Astrocyte (in vitro differentiated cells and primary cell): ENCODE results near the gene CRYBG2.

ENCODE experiments used
- EZH2 ChIP-seq: IDR thresholded peaks from 2 replicates; pipeline ENCODE4 v1.6.1; 2012; ENCODE audit warnings: mild to moderate bottlenecking, low read length, inconsistent platforms; ENCODE audit not compliant: insufficient read depth
- TF ChIP-seq, protein P1 (sequence below): IDR thresholded peaks from 2 replicates; pipeline ENCODE4 v1.5.1; 2011; ENCODE audit warnings: low read depth, mild to moderate bottlenecking, inconsistent platforms, low read length, moderate library complexity; ENCODE audit not compliant: insufficient read depth

DNA sequence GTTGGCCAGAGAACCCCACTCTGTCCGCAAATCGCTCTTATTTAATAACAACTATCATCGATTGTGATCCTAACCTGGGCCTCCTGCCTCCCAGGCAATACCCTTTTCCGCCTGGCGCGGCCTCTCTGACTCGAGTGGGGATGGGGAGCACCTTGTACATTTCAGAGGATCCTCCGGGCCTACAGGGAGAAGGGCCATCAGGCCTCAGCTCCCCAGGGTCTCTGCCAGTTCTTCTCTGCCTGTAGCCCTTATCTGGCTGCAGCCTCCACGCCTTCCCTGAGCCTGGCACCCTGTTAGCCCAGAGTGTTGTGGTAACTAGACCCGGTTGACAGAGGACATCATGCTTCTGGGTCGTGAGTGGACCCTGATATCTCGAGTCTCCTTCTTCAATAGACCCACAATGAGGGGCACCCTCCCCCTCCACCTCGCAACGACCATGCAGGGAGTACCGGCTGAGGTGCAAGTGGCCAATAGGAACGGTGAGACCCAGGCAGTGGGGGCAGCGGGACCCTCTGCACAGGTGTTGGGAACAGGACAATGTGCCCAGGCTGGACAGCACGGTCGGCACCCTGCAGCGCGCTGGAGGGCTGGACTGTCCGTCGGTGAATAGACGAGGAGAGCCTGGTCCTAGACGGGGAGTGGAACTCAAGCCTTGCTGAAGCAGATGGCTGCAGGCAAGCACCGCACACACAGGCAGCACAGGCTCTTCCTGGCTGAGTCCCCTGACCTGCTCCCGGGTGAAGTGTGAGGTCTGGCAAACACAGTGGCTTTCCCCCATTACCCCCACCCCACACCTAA is 7.1 kb upstream of the CRYBG2 start:
- TF ChIP-seq, protein P1, sequence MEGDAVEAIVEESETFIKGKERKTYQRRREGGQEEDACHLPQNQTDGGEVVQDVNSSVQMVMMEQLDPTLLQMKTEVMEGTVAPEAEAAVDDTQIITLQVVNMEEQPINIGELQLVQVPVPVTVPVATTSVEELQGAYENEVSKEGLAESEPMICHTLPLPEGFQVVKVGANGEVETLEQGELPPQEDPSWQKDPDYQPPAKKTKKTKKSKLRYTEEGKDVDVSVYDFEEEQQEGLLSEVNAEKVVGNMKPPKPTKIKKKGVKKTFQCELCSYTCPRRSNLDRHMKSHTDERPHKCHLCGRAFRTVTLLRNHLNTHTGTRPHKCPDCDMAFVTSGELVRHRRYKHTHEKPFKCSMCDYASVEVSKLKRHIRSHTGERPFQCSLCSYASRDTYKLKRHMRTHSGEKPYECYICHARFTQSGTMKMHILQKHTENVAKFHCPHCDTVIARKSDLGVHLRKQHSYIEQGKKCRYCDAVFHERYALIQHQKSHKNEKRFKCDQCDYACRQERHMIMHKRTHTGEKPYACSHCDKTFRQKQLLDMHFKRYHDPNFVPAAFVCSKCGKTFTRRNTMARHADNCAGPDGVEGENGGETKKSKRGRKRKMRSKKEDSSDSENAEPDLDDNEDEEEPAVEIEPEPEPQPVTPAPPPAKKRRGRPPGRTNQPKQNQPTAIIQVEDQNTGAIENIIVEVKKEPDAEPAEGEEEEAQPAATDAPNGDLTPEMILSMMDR, result no peak
- TF ChIP-seq EZH2, result no peak
